ENCODE data around the gene SPCS2. TPM values are rescaled to one million over a fixed set of nuclear protein-coding genes. Genes with fewer than 3 reads are reported as not detected.

The SPCS2 gene
- polyA plus RNA-seq, 1 donor from 2014 or later: 84.7 TPM

GRCh38 chr11:75011872-75012271 is 62.8 kb downstream of the SPCS2 start:
- Histone ChIP-seq H3K79me2 (replicated peaks; ENCODE audit: insufficient read depth, low read length) (no peaks in the 10 kb centered on the region), H3K4me3 (ENCODE audit: low read length) (no peak overlapping the region), H3K36me3 (ENCODE audit: insufficient read depth, low read length) (no peaks in the 10 kb centered on the region), H3F3A (ENCODE audit: insufficient read depth, low read length, poor library complexity, severe bottlenecking) (no peaks in the 10 kb centered on the region), H3K4me2 (ENCODE audit: low read length) (no peak overlapping the region), H4K20me1 (ENCODE audit: insufficient read depth) (no peaks in the 10 kb centered on the region), H3K9me2 (ENCODE audit: insufficient read depth, low read length) (no peaks in the 10 kb centered on the region), H3K9ac (ENCODE audit: low read length) (no peak overlapping the region), H3K27me3 (ENCODE audit: insufficient read depth, low read depth, low read length) (no peaks in the 10 kb centered on the region), H3K27ac (ENCODE audit: low read length) (no peak overlapping the region), H3K9me3 (ENCODE audit: low read length) (no peaks in the 10 kb centered on the region), H2AFZ (ENCODE audit: low read depth, low read length) (no peak overlapping the region)
- TF ChIP-seq POLR2AphosphoS5 (IDR thresholded peaks at IDR 0.05) (no peak), SMC3 (conservative IDR thresholded peaks at IDR 0.05; ENCODE audit: poor library complexity) (no peak), EZH2 (IDR thresholded peaks at IDR 0.05; ENCODE audit: borderline replicate concordance, insufficient read depth, low read length, poor library complexity, severe bottlenecking) (no peak), MXI1 (conservative IDR thresholded peaks at IDR 0.05; ENCODE audit: poor library complexity, severe bottlenecking) (no peak), REST (IDR thresholded peaks at IDR 0.05; ENCODE audit: borderline replicate concordance) (no peak), TAF1 (IDR thresholded peaks at IDR 0.05; ENCODE audit: low read depth) (no peak), RAD21 (conservative IDR thresholded peaks at IDR 0.05) (no peak), EP300 (conservative IDR thresholded peaks at IDR 0.05; ENCODE audit: poor library complexity, severe bottlenecking) (no peak)
- TF ChIP-seq, protein P1, sequence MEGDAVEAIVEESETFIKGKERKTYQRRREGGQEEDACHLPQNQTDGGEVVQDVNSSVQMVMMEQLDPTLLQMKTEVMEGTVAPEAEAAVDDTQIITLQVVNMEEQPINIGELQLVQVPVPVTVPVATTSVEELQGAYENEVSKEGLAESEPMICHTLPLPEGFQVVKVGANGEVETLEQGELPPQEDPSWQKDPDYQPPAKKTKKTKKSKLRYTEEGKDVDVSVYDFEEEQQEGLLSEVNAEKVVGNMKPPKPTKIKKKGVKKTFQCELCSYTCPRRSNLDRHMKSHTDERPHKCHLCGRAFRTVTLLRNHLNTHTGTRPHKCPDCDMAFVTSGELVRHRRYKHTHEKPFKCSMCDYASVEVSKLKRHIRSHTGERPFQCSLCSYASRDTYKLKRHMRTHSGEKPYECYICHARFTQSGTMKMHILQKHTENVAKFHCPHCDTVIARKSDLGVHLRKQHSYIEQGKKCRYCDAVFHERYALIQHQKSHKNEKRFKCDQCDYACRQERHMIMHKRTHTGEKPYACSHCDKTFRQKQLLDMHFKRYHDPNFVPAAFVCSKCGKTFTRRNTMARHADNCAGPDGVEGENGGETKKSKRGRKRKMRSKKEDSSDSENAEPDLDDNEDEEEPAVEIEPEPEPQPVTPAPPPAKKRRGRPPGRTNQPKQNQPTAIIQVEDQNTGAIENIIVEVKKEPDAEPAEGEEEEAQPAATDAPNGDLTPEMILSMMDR (IDR thresholded peaks at IDR 0.05; ENCODE audit: poor library complexity, severe bottlenecking): no peak

GRCh38 chr11:75013051-75013450 is 64.0 kb downstream of the SPCS2 start:
- no peaks in the 10 kb centered on the region for H3K9me2 ChIP-seq (ENCODE audit: insufficient read depth, low read length)
- H3K9ac ChIP-seq (ENCODE audit: low read length): no peak overlapping the region
- no peaks in the 10 kb centered on the region for H4K20me1 ChIP-seq (ENCODE audit: insufficient read depth)
- no peaks in the 10 kb centered on the region for H3K9me3 ChIP-seq (ENCODE audit: low read length)
- H3F3A ChIP-seq (ENCODE audit: insufficient read depth, low read length, poor library complexity, severe bottlenecking): no peaks in the 10 kb centered on the region
- H3K27ac ChIP-seq (ENCODE audit: low read length): no peak overlapping the region
- no peak overlapping the region for H3K4me2 ChIP-seq (ENCODE audit: low read length)
- TF ChIP-seq SMC3 (conservative IDR thresholded peaks at IDR 0.05; ENCODE audit: poor library complexity) (no peak), TAF1 (IDR thresholded peaks at IDR 0.05; ENCODE audit: low read depth) (no peak), EP300 (conservative IDR thresholded peaks at IDR 0.05; ENCODE audit: poor library complexity, severe bottlenecking) (no peak), POLR2AphosphoS5 (IDR thresholded peaks at IDR 0.05) (no peak), MXI1 (conservative IDR thresholded peaks at IDR 0.05; ENCODE audit: poor library complexity, severe bottlenecking) (no peak), RAD21 (conservative IDR thresholded peaks at IDR 0.05) (no peak)
- H2AFZ ChIP-seq (ENCODE audit: low read depth, low read length): no peak overlapping the region
- H3K27me3 ChIP-seq (ENCODE audit: insufficient read depth, low read depth, low read length): no peaks in the 10 kb centered on the region
- H3K4me3 ChIP-seq (ENCODE audit: low read length): no peak overlapping the region
- H3K79me2 ChIP-seq (replicated peaks; ENCODE audit: insufficient read depth, low read length): no peaks in the 10 kb centered on the region
- H3K36me3 ChIP-seq (ENCODE audit: insufficient read depth, low read length): no peaks in the 10 kb centered on the region

All from neural cell (in vitro differentiated cells).